Germinal center (tissue), 1 donor: Measurements from ENCODE around the gene GPS1.

Source experiments
- DNase-seq: peaks from one replicate; pipeline ENCODE4 v3.0.0; 2012; ENCODE audit warnings: mixed read lengths, low spot score

GPS1 gene

DNA sequence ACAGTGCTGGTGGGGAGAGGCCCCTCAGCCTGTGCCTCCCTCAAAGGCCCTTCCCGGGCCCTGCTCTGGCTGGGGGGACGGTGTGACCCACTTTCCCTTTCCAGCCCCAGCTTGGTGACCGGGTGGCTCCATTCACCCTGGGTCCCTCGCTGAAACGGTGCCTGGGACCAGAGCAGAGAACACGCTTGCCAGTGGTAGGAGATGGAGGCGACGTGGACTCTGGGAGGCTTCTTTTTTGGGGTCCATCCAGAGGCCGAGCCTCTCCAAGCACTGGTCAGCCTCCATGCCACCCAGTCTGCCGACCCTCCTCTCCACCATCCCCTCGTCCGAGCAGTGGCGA lies 36.8 kb upstream of the GPS1 start:
- no peak for DNase-seq

- no peak for DNase-seq
Measured at GRCh38 chr17:82015311-82015971, 36.3 kb upstream of the GPS1 start.

GRCh38 chr17:82016061-82016874 lies 35.4 kb upstream of the GPS1 start:
- DNase-seq, result no peak

DNA sequence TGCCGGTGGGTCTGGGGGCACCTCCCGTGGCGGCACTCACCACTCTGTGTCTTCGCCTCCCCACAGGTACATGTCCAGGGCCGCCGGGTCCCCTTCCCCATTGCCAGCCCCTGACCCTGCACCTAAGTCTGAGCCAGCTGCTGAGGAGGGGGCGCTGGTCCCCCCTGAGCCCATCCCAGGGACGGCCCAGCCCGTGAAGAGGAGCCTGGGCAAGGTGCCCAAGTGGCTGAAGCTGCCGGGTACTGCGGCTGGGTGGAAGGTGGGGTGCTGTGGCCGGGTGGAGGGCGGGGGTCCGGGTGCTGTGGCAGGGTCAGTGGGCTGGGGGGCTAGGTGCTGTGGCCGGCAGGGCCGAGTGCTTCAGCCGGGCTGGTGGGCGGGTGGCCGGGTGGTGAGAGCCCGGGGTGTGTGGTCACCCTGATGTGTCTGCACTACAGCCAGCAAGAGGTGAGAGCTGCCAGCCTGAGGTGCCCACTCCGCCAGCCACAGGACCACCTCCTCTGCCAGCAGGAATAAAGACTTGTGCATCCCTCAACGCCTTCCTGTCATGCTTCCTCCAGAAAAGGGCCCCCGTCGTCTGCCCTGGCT lies 34.7 kb upstream of the GPS1 start:
- DNase-seq, result no peak

- no peak for DNase-seq
Measured at GRCh38 chr17:82017612-82018151, 34.0 kb upstream of the GPS1 start.

- DNase-seq, result no peak
Measured at GRCh38 chr17:82018152-82018988, 33.3 kb upstream of the GPS1 start.

GRCh38 chr17:82018989-82019689 lies 32.6 kb upstream of the GPS1 start:
- DNase-seq, result no peak

DNA sequence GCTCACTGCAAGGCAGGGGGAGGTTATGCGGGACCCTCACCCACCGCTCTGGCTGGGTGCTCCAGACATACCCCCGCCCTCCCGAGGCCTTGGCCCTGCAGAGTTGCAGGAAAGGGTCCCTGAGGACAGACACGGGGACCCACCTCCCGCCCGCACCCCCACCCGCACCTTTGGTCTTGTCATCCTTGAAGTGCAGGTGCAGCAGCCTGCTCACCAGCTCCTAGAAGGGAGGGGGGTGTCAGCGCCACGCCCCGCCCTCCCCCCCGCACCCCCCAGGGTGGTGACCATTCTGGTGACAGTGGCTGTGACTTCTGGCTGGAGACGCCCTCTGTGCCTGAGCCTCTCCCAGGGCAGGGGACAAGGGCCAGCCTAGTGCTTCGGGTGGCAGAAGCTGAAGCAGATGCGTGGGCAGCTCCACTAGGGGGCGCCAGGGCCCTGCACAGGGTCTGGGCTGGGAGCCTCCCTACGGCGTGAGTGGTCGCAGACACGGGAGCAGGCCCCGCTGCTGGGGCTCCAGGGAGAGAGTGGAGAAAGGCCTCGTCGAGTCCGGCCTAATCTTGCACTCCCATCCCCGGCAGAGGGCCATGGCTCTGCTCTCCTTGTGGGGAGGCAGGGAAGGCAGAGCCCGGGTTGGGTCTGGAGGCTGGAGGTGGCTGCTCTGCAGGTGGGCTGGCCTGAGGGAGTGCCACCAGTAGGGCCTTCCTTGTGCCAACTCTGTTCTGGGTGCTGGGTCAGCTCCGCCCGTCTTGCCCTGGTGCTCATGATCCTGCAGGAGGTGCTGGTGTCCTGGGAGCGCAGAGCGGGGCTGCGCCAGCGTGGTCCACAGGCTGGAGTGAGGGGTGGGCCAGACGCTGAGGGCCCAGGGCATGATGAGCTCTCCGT lies 31.8 kb upstream of the GPS1 start:
- DNase-seq, result peak; percentile 66

DNA sequence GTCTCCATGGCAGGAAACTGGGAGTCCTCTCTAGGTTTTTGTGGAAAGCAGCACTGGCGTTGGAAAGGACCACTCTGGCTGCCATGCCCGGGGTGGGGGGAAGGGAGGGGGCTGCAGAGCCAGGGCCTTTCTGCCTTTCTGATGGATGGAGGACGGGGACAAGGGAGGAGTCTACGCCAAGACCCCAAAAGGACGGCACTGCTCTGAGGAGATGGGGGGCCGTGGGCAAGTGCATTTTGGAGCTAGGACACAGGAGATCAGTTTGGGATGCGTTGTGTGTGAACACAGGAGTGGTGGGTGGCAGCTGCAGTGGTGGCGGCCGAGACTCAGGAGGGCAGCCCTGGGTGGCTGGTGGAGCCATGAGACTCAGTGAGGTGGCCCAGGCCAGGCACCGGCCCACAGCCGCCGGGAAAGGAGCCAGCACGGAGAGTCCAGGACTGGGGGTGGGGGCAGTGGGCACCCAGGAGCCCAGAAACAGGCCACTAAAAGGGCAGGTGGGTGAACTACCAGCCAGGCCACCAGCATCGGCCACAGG lies 31.1 kb upstream of the GPS1 start:
- no peak for DNase-seq

- peak; percentile 48 for DNase-seq
Measured at GRCh38 chr17:82021107-82021899, 30.4 kb upstream of the GPS1 start.

- no peak for DNase-seq
Measured at GRCh38 chr17:82021900-82022309, 29.8 kb upstream of the GPS1 start.

DNA sequence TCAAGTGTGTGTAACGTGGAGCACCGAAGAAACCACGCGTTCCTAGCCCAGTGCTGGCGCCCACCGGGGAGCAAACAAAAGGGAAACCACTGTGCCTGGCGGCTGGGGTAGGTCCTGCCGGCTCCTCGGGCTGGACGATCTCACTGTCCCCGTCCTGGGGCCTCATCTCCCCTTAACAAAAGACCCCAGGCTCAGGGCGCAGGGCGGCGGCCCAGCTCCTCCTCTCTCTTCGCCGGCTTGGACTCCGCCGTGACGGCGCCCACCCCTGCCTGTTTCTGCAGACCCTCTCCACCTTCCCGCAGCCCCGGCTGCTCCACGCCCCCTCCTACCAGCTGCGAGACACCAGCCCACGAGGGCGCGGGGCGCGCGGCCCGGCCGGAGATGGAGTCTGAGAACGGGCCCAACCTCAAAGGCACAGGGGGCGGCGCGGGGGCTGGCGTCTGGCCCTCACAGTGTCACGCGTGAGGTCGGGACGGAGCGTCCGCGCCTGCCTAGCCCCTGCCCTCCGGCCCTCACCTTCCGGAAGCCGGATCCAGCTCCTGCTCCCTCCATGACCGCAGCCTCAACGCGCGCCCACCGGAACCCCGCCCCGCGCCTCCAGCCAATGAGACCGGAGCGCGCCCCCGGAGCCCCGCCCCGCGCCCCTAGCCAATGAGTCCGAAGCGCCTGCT lies 29.3 kb upstream of the GPS1 start, which contains the start of gene CENPX:
CENPX (minus strand) TSS at position 569 of the 671 bp plus-strand sequence; CDS start at position 552, 17 bp downstream.
- DNase-seq, result no peak

GRCh38 chr17:82022981-82023446 lies 28.7 kb upstream of the GPS1 start, which contains the start of gene LRRC45:
TSS of gene LRRC45 (plus strand) at chr17:82023305. CDS start at chr17:82023644, 339 bp downstream.
- peak; percentile 99 for DNase-seq

GRCh38 chr17:82023447-82024241 lies 28.1 kb upstream of the GPS1 start:
- DNase-seq, result peak; percentile 31

DNA sequence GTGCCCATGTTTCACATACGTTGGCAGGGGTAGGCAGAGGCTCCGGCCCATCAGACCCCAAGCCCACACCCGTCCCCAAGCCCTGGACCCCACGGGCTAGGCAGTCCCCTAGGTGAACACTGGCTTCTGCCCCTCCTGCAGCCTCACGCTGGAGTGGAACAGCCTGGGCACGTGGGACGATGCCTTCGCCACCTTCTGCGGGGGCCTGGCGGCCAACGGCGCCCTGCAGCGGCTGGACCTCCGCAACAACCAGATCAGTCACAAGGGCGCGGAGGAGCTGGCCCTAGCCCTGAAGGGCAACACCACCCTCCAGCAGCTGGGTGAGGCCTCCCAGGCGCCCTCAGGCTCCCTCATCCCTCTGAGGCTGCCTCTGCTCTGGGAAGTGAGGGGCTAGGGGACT lies 26.8 kb upstream of the GPS1 start:
- DNase-seq, result no peak

DNA sequence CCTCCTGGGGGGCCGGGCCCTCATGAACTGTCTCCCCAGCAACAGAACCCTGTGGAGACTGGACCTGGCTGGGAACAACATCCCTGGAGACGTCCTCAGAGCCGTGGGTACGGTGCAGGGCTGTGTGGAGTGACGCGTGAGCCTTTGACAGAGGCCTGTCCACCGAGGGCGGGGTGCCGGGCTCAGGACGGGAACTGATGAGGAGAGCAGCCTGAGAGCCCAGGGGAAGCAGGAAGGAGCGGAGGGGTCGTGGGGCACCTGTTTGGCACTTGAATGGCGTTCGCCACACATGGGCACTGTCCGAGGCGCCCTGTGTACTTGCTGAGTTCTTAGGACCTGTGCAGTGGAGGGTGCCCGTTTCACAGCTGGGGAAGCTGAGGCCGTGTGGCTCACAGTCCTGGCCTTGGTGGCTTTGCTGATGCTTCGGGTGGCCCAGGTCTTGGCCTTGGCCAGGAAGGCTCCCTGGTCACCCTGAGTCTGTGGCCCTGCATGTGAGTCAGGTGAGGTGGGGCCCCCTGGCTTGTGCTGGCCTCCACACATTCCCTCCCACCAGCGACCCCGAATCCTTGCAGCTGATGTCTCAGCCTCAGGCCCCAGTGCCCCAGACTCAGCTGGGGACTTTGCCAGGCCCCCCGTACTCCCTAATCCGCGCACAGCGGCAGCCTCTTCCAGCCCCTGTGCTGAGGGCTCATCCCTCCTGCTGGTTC lies 26.1 kb upstream of the GPS1 start:
- DNase-seq, result no peak

DNA sequence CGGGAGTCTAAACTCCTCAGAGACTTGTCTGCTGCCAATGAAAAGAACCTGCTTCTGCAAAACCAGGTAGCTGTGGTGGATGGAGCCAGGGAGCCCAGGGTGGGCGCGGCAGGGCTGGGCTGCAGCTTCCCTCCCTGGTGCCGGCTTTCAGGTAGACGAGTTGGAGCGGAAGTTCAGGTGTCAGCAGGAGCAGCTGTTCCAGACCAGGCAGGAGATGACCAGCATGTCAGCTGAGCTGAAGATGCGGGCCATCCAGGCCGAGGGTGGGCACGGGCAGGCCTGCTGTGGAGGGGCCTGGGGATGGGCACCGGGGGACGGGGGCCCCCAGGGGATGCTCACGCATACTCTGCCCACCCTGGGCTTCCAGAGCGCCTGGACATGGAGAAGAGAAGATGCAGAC lies 23.5 kb upstream of the GPS1 start:
- no peak for DNase-seq
